Stimulated activated CD4-positive, alpha-beta T cell treated with anti-CD3 and anti-CD28 coated beads, Interleukin-4, amount 100 ng/mL, for 1 hour (primary cell): ENCODE measurements around the gene RABGAP1L.

Experiments used
- DNase-seq: peaks from one replicate; pipeline ENCODE4 v3.0.0-alpha.2; 2020

Gene RABGAP1L

DNA sequence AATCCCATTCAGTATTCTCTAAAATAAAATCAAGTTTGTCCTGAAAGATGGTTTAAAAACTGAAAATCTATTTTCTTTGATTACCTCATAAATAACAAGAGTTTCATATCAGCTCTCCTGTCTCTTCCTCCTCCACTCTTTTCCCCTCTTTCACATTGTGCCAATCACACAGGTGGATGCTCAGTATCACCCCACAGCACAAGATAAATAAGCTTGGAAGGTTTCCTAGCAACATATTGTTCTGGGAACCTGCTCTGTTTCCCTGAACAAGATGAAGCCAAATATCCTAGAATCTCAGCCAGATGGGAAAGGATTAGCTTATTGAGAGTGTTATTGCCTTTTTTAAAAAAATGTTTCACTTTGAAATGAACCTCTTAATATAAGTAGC lies 794.7 kb downstream of the RABGAP1L start:
- DNase-seq, result no peak

GRCh38 chr1:174954671-174955669 lies 795.6 kb downstream of the RABGAP1L start:
- no peak for DNase-seq

DNA sequence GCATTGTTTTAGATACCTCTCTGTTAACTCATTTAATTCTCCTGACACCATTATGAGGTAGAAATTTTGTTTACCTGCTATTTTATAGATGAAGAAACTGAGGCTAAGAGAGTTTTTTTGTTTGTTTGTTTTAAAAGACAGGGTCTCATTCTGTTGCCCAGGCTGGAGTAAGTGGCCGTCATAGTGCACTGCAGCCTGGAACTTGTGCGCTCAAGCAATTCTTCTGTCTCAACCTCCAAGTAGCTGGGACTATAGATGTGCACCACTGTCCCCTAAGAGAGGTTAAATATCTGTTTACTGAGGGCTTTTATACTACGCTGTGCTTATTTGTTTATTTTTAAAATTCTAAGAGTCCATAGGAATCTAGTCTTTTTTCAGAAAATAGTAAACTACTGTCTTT lies 796.8 kb downstream of the RABGAP1L start:
- DNase-seq, result no peak

- DNase-seq, result no peak
Observed at GRCh38 chr1:174956976-174957375, 797.7 kb downstream of the RABGAP1L start.

DNA sequence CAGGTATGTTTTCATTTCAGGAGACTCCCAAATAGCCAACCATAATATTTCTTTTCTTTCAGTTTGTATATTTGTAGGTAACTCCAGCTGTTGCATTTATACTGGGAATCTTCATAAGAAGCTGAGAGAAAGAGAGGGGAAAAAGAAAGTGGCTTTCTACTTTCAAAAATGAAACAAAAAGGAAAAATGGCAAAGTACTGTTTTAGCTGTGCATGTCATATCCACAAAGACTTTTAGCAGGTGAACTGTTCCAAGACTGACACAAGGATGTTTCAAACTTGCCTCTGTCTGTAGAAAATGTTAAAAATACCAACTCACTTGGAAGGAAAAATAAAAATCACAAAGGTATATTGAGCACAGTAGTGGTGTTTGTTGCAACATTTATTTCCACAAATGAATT lies 798.5 kb downstream of the RABGAP1L start:
- no peak for DNase-seq

GRCh38 chr1:174958396-174958795 lies 799.1 kb downstream of the RABGAP1L start:
- DNase-seq, result no peak

GRCh38 chr1:174960362-174960761 lies 801.0 kb downstream of the RABGAP1L start:
- no peak for DNase-seq

DNA sequence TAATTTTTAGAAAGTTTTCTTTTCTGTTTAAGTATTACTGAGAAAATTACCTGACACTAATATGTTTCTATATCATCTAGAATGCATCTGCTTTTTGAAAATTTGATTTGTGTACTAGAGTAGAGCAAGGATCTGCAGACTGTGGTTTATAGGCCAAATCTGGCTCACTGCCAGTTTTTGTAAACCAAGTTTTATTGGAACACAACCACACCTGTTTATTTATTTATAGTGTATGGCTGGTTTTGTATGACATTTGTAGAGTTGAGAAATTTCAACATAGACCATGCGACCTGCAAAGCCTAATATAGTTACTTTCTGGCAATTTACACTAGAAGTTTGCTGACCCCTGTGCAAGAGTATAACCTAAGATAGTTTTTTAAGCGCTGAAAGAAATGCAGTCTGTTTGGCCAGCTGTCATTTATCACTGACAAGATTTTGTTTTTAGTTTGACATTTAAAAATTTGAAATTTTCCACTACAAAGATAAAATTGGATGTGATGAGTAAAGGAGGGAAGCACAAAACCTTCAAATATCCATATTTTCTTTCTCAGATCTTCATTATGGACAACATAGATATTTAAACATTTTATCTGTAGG lies 804.3 kb downstream of the RABGAP1L start:
- no peak for DNase-seq

DNA sequence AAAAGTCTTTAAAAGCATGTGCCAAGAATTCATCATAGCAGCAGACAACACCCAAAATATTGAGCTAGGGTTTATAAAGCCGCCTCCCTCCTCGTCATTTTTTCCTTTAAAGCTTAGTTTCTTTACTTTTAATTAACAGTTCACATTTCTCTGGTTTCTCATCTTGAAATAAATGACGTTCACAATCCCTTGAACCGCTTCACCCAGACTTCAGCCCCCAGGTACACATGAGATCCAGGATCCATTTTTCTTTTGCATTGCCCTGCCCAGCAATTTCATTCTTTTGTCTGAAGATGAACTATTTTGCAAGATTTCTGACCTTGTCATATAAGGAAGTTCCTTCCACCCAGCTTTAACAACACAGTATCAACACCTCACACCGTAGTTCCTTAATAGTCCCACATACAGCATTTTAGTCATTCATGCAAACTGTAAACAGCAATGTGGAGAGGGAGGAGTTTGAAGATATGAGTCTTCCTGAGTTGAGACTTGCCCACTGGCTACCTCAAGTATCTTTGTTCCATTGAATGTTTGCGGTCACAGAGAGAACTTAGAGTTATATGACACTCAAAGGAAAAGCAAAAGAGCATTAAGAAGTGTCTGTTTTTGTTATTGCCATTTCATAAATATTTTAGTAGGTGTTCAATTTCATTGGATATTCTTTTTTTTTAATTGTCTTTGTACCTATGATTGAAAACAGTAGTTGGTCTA lies 805.1 kb downstream of the RABGAP1L start:
- no peak for DNase-seq

DNA sequence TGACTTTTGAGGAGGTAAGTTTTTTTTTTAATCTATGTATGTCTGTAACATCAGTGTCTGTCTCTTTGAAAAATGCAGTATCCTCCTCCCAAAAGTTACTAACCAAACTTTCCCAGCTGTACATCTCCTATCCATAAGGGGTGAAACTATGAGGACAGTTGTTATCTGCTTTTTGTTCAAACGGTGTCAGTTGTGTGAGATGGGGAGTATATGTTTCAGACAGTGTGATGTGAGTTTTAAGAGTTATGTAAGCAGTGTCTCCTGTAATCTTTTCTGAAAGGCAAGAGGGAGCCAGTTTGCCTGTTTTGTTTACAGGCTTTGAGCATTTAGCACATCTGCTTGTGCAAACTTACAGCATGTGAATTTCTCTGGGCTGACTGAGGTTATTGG lies 805.6 kb downstream of the RABGAP1L start:
- no peak for DNase-seq

DNA sequence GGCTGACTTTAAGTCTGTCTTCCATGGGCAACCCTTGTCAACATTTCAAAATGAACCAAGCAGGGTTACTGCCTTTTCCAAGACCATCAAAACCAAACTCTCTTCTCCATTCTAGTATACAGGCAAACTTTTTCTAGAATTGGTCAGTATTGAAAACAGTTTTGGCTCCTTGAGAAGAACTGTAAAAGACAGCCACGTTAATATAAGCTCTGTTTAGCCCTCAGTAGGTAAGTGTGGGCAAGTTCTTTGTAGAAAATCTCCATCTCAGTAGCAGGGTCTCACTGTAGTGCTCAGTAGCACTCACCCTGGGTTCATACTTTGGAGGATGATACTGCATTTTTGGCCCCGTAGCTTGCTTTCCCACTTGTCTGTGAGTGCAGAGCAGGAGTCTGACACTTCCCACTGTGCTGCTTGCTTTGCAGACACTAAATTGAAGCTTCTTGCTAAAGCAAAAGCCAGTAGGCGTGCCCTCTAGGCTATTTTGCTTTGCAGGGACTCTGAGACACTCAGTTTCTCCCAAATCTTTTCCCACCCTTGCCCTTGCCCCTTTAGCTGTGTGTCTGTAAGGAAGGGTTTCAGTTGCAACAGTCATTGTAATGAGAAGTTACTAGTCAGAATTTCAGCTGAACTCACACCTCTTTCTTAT lies 806.2 kb downstream of the RABGAP1L start:
- DNase-seq, result no peak

DNA sequence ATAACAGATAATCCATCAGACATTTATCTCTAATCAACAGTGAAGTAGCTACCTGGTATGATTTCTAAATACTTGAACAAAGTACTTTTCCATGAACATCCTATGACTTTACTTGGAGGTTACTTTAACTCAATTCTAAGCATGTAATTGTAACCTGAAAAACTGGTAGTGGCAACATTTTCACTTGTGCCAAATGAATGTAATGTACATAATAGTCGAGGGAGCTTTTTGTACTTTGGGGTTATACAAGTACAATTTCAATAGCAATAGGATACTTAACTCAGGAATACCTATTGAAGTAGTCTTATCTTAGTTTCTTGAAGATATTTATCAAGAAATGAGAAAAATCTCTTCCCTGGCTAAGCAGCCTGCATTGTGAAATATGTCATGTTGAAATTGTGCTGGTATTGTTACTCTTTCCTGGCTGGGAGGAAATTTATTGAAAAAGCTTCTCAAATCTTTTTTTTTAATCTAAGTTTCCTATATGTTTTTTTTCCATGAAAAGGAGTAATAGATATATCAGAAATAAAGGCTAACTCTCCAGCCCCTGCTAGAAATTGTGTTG lies 806.8 kb downstream of the RABGAP1L start:
- DNase-seq, result no peak

GRCh38 chr1:174967845-174968705 lies 808.8 kb downstream of the RABGAP1L start:
- no peak for DNase-seq

DNA sequence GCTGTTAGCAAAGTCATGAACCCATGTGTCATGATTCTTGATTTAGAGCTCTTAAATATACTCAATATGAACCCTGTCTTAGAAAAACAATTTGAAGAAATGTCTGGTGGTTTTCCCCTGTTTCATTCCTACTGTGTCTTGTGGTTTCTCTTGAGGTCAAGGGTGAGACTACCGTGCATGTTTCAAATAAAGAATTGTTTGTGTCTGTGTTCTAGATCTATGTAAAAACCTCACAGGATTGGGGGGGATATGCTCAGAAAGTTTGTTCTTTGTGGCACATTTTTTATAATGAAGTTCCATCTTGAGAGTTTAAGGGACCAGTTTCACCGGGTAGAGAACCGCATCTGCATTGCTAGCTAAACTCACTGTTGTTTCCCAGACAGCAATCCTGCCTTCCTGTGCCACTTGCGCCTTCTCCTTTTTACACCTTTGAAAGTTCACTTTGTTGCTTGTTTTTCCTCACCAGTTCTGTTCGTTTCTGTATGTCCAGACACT lies 809.5 kb downstream of the RABGAP1L start:
- DNase-seq, result no peak

- no peak for DNase-seq
Observed at GRCh38 chr1:174969977-174970376, 810.7 kb downstream of the RABGAP1L start.

DNA sequence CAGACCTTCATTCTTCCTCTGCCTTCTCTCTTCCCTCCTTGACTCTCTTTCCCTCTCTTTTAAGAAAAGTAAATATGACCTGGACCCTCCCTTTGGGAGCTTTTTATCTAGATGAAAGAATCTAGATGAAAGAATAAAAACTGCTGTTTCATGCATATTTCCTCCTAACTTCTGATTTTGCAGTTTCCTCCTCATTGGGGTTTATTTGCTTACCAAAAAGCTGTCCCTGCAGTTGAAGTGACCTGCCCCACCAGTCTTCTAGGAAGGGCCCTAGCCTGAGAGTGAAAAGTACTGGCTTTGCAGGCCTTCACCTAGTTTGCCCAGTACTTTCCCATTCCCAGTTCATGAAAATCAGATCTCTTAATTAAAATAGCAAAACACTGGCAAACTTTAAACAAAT lies 812.1 kb downstream of the RABGAP1L start:
- no peak for DNase-seq

DNA sequence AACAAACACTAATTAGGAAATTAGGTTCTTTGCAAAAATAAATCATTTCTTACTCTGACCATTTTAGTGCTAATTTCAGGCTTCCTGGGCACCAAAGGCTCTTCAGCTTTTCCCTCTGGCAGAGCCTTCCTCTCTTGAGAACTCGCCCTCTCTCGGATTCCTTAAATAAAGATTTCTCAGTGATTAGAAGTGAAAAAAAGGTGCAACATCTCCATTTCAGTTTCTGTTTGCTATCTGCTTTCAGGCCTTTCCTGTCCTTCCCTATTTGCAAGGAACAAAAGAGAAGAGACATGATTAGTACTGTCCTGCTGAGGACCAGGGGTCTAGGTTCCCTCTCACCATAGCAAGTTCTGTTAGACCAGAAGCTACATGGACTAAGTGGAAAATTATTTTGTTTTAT lies 812.6 kb downstream of the RABGAP1L start:
- no peak for DNase-seq

- no peak for DNase-seq
Observed at GRCh38 chr1:174974711-174975119, 815.4 kb downstream of the RABGAP1L start.

- no peak for DNase-seq
Observed at GRCh38 chr1:174975764-174976163, 816.4 kb downstream of the RABGAP1L start.

- no peak for DNase-seq
Observed at GRCh38 chr1:174976436-174977108, 817.3 kb downstream of the RABGAP1L start.
